HG03108 (cell line): Measurements from ENCODE around the gene CCDC78.
"Not testable (repeated sequence)": the region's sequence is repeated elsewhere in the genome, so short reads cannot be mapped to it uniquely, and the experiment has no call there.

Experiments used
- ATAC-seq: cut with Tn5 transposase; IDR thresholded peaks from one replicate; pipeline ENCODE4 v1.9.1; 2021; ENCODE audit warnings: moderate library complexity; ENCODE audit not compliant: unreplicated experiment

Gene CCDC78

GRCh38 chr16:761625-762513 is 35.6 kb upstream of the CCDC78 start:
- no peak for ATAC-seq

GRCh38 chr16:760545-761343 is 34.5 kb upstream of the CCDC78 start, which contains the start of gene MSLN:
MSLN (plus strand) TSS chr16:760734; CDS start chr16:762681, 1,947 bp downstream.
- no peak for ATAC-seq

- ATAC-seq: no peak
Observed at GRCh38 chr16:760065-760464, 33.8 kb upstream of the CCDC78 start.

- ATAC-seq: no peak
Observed at GRCh38 chr16:759110-759910, 33.1 kb upstream of the CCDC78 start.

- ATAC-seq: no peak
Observed at GRCh38 chr16:756428-756827, 30.2 kb upstream of the CCDC78 start.

- ATAC-seq: no peak
Observed at GRCh38 chr16:754656-755055, 28.4 kb upstream of the CCDC78 start.

- ATAC-seq: not testable (repeated sequence)
Observed at GRCh38 chr16:754121-754607, 27.9 kb upstream of the CCDC78 start.

- ATAC-seq: no peak
Observed at GRCh38 chr16:752007-752312, 25.7 kb upstream of the CCDC78 start.

- no peak for ATAC-seq
Observed at GRCh38 chr16:751152-752006, 25.1 kb upstream of the CCDC78 start.

- no peak for ATAC-seq
Observed at GRCh38 chr16:750485-750884, 24.2 kb upstream of the CCDC78 start.

- ATAC-seq: no peak
Observed at GRCh38 chr16:749010-749409, 22.8 kb upstream of the CCDC78 start.

GRCh38 chr16:747978-748746 is 21.9 kb upstream of the CCDC78 start:
- ATAC-seq: no peak

GRCh38 chr16:746637-747036 is 20.4 kb upstream of the CCDC78 start:
- ATAC-seq: no peak

- no peak for ATAC-seq
Observed at GRCh38 chr16:745739-746138, 19.5 kb upstream of the CCDC78 start.

GRCh38 chr16:743794-744500 is 17.7 kb upstream of the CCDC78 start:
- no peak for ATAC-seq

GRCh38 chr16:742894-743293 is 16.7 kb upstream of the CCDC78 start:
- ATAC-seq: not testable (repeated sequence)

- no peak for ATAC-seq
Observed at GRCh38 chr16:741986-742629, 15.9 kb upstream of the CCDC78 start.

GRCh38 chr16:740764-741505 is 14.7 kb upstream of the CCDC78 start, which contains the start of gene CIAO3:
CIAO3 (minus strand) TSS chr16:740997; CDS start chr16:740985, 12 bp downstream.
- ATAC-seq: peak; percentile 69
